HCT116 (cell line): ENCODE measurements around the gene MOG. TPM values are rescaled to one million over a fixed set of nuclear protein-coding genes. Genes with fewer than 3 reads are reported as not detected.

ENCODE experiments used
- ATAC-seq: fragments of 200-7000 bp; cut with Tn5 transposase; 2 replicates; pipeline ENCODE4 v1.9.1; 2020; ENCODE audit warnings: mild to moderate bottlenecking, moderate library complexity
- BruUV-seq: library from RNA; stranded (reverse); fragments of 400-500 nt; replicated peaks from 2 replicates; lab custom pipeline; 2021; lab: Mats Ljungman, UMichigan
- CTCF ChIA-PET: fragments of 300-600 bp; sonication (Branson Sonifier 250); formaldehyde crosslinking; loops from one replicate; lab custom pipeline; 2021; ENCODE audit warnings: antibody characterized with exemption; lab: Charles Lee
- POLR2A ChIA-PET: fragments of 300-600, 350-600 bp; sonication (Branson Sonifier 250); formaldehyde crosslinking; loops from one replicate; lab custom pipeline; 2021; ENCODE audit warnings: antibody characterized with exemption; lab: Charles Lee
- RAD21 ChIA-PET, 2 experiments: fragments of 300-600 bp; sonication (Branson Sonifier 250); formaldehyde crosslinking; loops; one replicate each; lab custom pipeline; 2023; ENCODE audit warnings: low total read pairs in 2 of 2; ENCODE audit not compliant: uncharacterized antibody in 2 of 2, unreplicated experiment in 2 of 2, low non-redundant PET in 1 of 2; lab: Charles Lee
- DNase-seq: peaks from one replicate; pipeline ENCODE4 v3.0.0-alpha.2; 2010; ENCODE audit warnings: low read depth, low spot score
- H2AFZ ChIP-seq: fragments of 200-600 bp; shearing (Covaris generic), sonication (generic); 2 replicates; pipeline ENCODE4 v1.6.1; 2017; ENCODE audit warnings: low read depth, mixed run types, mixed read lengths, antibody characterized with exemption, low read length; ENCODE audit not compliant: poor library complexity, severe bottlenecking
- H3K27ac ChIP-seq: 2 replicates; pipeline ENCODE4 v1.5.1; 2012; ENCODE audit warnings: low read depth, low read length
- H3K27me3 ChIP-seq: fragments of 200-600 bp; sonication (generic); 2 replicates; pipeline ENCODE4 v1.6.1; 2016; ENCODE audit warnings: mixed run types, low read length, mixed read lengths; ENCODE audit not compliant: insufficient read depth
- H3K36me3 ChIP-seq, 2 experiments: fragments of 200-500 bp in 1 of 2; fragments of 200-600 bp in 1 of 2; sonication (Bioruptor generic) in 1 of 2; sonication (generic) in 1 of 2; 2 replicates each; pipeline versions ENCODE4 v1.5.1 to v1.6.1; 2014 to 2016; ENCODE audit warnings: low read length in 2 of 2, inconsistent platforms in 1 of 2, mixed read lengths in 1 of 2, mixed run types in 1 of 2; ENCODE audit not compliant: insufficient read depth in 2 of 2, control insufficient read depth in 1 of 2
- H3K4me1 ChIP-seq, 2 experiments: fragments of 200-600 bp in 1 of 2; sonication (generic) in 1 of 2; 2 replicates each; pipeline versions ENCODE4 v1.5.1 to v1.6.1; 2012 to 2017; ENCODE audit warnings: low read length in 2 of 2, inconsistent platforms in 1 of 2, mild to moderate bottlenecking in 1 of 2, mixed read lengths in 1 of 2, mixed run types in 1 of 2, moderate library complexity in 1 of 2; ENCODE audit not compliant: insufficient read depth in 2 of 2, control insufficient read depth in 1 of 2
- H3K4me2 ChIP-seq: fragments of 200-600 bp; sonication (generic); 2 replicates; pipeline ENCODE4 v1.6.1; 2017; ENCODE audit warnings: mixed run types, low read length, mixed read lengths
- H3K4me3 ChIP-seq, 2 experiments: fragments of 200-600 bp in 1 of 2; sonication (generic) in 1 of 2; replicated peaks in 1 of 2; 2 replicates each; pipeline ENCODE4 v1.5.1; 2011 to 2016; ENCODE audit warnings: low read length in 2 of 2, control low read depth in 1 of 2, low read depth in 1 of 2, mild to moderate bottlenecking in 1 of 2, mixed read lengths in 1 of 2, mixed run types in 1 of 2
- H3K79me2 ChIP-seq: fragments of 200-600 bp; sonication (generic); 2 replicates; pipeline ENCODE4 v1.6.1; 2017; ENCODE audit warnings: mild to moderate bottlenecking, mixed run types, low read length, moderate library complexity, mixed read lengths; ENCODE audit not compliant: insufficient read depth
- H3K9ac ChIP-seq: fragments of 200-600 bp; sonication (generic); 2 replicates; pipeline ENCODE4 v1.6.1; 2016; ENCODE audit warnings: low read length, mixed read lengths
- H3K9me2 ChIP-seq: fragments of 200-600 bp; sonication (generic), shearing (Covaris generic); 2 replicates; pipeline ENCODE4 v1.6.1; 2017; ENCODE audit warnings: mixed run types, mild to moderate bottlenecking, moderate library complexity; ENCODE audit not compliant: insufficient read depth
- H3K9me3 ChIP-seq, 2 experiments: fragments of 200-500 bp in 1 of 2; fragments of 200-600 bp in 1 of 2; sonication (Bioruptor generic) in 1 of 2; sonication (generic) in 1 of 2; 2 replicates each; pipeline ENCODE4 v1.6.1; 2014 to 2017; ENCODE audit warnings: low read length in 2 of 2, mixed read lengths in 2 of 2, inconsistent platforms in 1 of 2, low read depth in 1 of 2, mild to moderate bottlenecking in 1 of 2, mixed run types in 1 of 2, moderate library complexity in 1 of 2; ENCODE audit not compliant: control insufficient read depth in 1 of 2, insufficient read depth in 1 of 2
- H4K20me1 ChIP-seq: fragments of 200-600 bp; sonication (generic), shearing (Covaris generic); 2 replicates; pipeline ENCODE4 v1.6.1; 2017; ENCODE audit warnings: mixed run types, mild to moderate bottlenecking, moderate library complexity; ENCODE audit not compliant: insufficient read depth
- CBX3 ChIP-seq: IDR thresholded peaks from 2 replicates; pipeline ENCODE4 v1.6.1; 2012; ENCODE audit warnings: low read depth
- CEBPB ChIP-seq: IDR thresholded peaks from 2 replicates; pipeline ENCODE4 v1.6.1; 2012; ENCODE audit warnings: low read depth
- CTCF ChIP-seq, 3 experiments: fragments of 200-600 bp in 1 of 3; sonication (generic) in 1 of 3; IDR thresholded peaks in 2 of 3; conservative IDR thresholded peaks in 1 of 3; 2 replicates each; pipeline ENCODE4 v1.5.1; 2012 to 2017; ENCODE audit warnings: low read depth in 2 of 3, low read length in 2 of 3, antibody characterized with exemption in 1 of 3, borderline replicate concordance in 1 of 3, control low read depth in 1 of 3, mild to moderate bottlenecking in 1 of 3, mixed read lengths in 1 of 3, mixed run types in 1 of 3, moderate library complexity in 1 of 3; ENCODE audit not compliant: insufficient read depth in 1 of 3
- EGR1 ChIP-seq: IDR thresholded peaks from 2 replicates; pipeline ENCODE4 v1.6.1; 2012; ENCODE audit warnings: low read depth
- ELF1 ChIP-seq: IDR thresholded peaks from 2 replicates; pipeline ENCODE4 v1.6.1; 2012; ENCODE audit warnings: low read depth, borderline replicate concordance
- EZH2 ChIP-seq: fragments of 200-600 bp; sonication (generic); IDR thresholded peaks from 2 replicates; pipeline ENCODE4 v1.6.1; 2017; ENCODE audit warnings: antibody characterized with exemption, mixed run types
- EZH2phosphoT487 ChIP-seq: fragments of 200-600 bp; IDR thresholded peaks from 2 replicates; pipeline ENCODE4 v1.6.1; 2018; ENCODE audit warnings: antibody characterized with exemption, borderline replicate concordance
- FOSL1 ChIP-seq: IDR thresholded peaks from 2 replicates; pipeline ENCODE4 v1.6.1; 2012; ENCODE audit warnings: low read depth
- JUND ChIP-seq: IDR thresholded peaks from 2 replicates; pipeline ENCODE4 v1.6.1; 2012
- MAX ChIP-seq: IDR thresholded peaks from 2 replicates; pipeline ENCODE4 v1.6.1; 2012
- POLR2A ChIP-seq: IDR thresholded peaks from 2 replicates; pipeline ENCODE4 v1.7.0; 2011; ENCODE audit warnings: borderline replicate concordance; ENCODE audit not compliant: insufficient read depth, insufficient read length; ENCODE audit errors: extremely low read depth
- RAD21 ChIP-seq: IDR thresholded peaks from 2 replicates; pipeline ENCODE4 v1.6.1; 2012; ENCODE audit warnings: low read depth, mild to moderate bottlenecking
- SIN3A ChIP-seq: IDR thresholded peaks from 2 replicates; pipeline ENCODE4 v1.6.1; 2012; ENCODE audit warnings: low read depth
- SP1 ChIP-seq: IDR thresholded peaks from 2 replicates; pipeline ENCODE4 v1.6.1; 2012; ENCODE audit warnings: low read depth
- SRF ChIP-seq: IDR thresholded peaks from 2 replicates; pipeline ENCODE4 v1.6.1; 2012; ENCODE audit warnings: low read depth
- TCF7L2 ChIP-seq: IDR thresholded peaks from 2 replicates; pipeline ENCODE4 v1.7.0; 2011; ENCODE audit warnings: borderline replicate concordance, inconsistent platforms; ENCODE audit not compliant: insufficient read depth, insufficient read length; ENCODE audit errors: extremely low read depth
- YY1 ChIP-seq: IDR thresholded peaks from 2 replicates; pipeline ENCODE4 v1.6.1; 2011; ENCODE audit warnings: low read length, low read depth, moderate library complexity, mild to moderate bottlenecking; ENCODE audit not compliant: insufficient replicate concordance; ENCODE audit errors: extremely low read depth
- ZBTB33 ChIP-seq: IDR thresholded peaks from 2 replicates; pipeline ENCODE4 v1.6.1; 2011; ENCODE audit warnings: mild to moderate bottlenecking, low read length, moderate library complexity; ENCODE audit not compliant: insufficient replicate concordance; ENCODE audit errors: extremely low read depth
- ZFX ChIP-seq: fragments of 450-650 bp; IDR thresholded peaks from 2 replicates; pipeline ENCODE4 v1.6.1; 2017
- ZNF274 ChIP-seq: fragments of 200-500 bp; sonication (Bioruptor generic); IDR thresholded peaks from 2 replicates; pipeline ENCODE4 v1.6.1; 2014; ENCODE audit warnings: mild to moderate bottlenecking, low read depth, low read length, inconsistent platforms
- intact Hi-C: fragments of 100-400 bp; cut with micrococcal nuclease; formaldehyde crosslinking; loops from 2 replicates; pipeline ENCODE4 v1.10.0; 2022
- total RNA-seq: library from RNA; stranded (reverse); gene quantifications from one replicate; pipeline ENCODE4 v1.2.1, GENCODE V29; 2021; ENCODE audit not compliant: unreplicated experiment

Gene MOG
- total RNA-seq, 1 experiment from 2014 or later: not detected

GRCh38 chr6:29608131-29608530 is 48.8 kb upstream of the MOG start (continued):
- TF ChIP-seq ZBTB33 (no peak), EGR1 (no peak), POLR2A (no peak), YY1 (no peak), SRF (no peak), SP1 (no peak)

GRCh38 chr6:29610540-29610939 is 46.4 kb upstream of the MOG start:
- no peaks in the 10 kb centered on the region for H3K9me3 ChIP-seq
- no peaks in the 10 kb centered on the region for H3K79me2 ChIP-seq
- TF ChIP-seq ZBTB33 (no peak), EZH2 (no peak), RAD21 (no peak), SP1 (no peak), MAX (no peak), TCF7L2 (no peak), EZH2phosphoT487 (no peak), YY1 (no peak), EGR1 (no peak), CTCF (IDR thresholded peaks at IDR 0.05 in 2 of 3, conservative IDR thresholded peaks at IDR 0.05 in 1 of 3; ENCODE audit: borderline replicate concordance in 1 of 3, insufficient read depth in 1 of 3, low read depth in 2 of 3, low read length in 2 of 3) (no peak), POLR2A (no peak), SRF (no peak), CEBPB (no peak), CBX3 (no peak), JUND (no peak), ZNF274 (no peak), ZFX (no peak), FOSL1 (no peak), ELF1 (no peak), SIN3A (no peak)
- H3K9me2 ChIP-seq: no peaks in the 10 kb centered on the region
- H3K4me1 ChIP-seq: no peaks in the 10 kb centered on the region
- no peak overlapping the region for H2AFZ ChIP-seq
- H3K27me3 ChIP-seq: no peaks in the 10 kb centered on the region
- no peak for DNase-seq
- ATAC-seq: no peak
- H3K4me3 ChIP-seq: no peak overlapping the region
- no peak overlapping the region for H3K4me2 ChIP-seq
- intact Hi-C loops: no loop called here
- peaks cover 6 to 54% of the 10 kb centered on the region in 2 experiments; a peak in 3 of 4 replicates for H3K36me3 ChIP-seq
- no peaks in the 10 kb centered on the region for H4K20me1 ChIP-seq
- ChIA-PET POLR2A (no interaction called here), RAD21 (no interaction called here), CTCF (interaction anchor here (2.4 kb wide), 1 partner anchor 43 kb away, joined by 5 read pairs; no protein-coding TSS in a partner anchor)
- BruUV-seq: no TSS peak
- no peak overlapping the region for H3K9ac ChIP-seq
- H3K27ac ChIP-seq: no peak overlapping the region
